Left ventricle myocardium inferior (tissue), 1 donor: ENCODE data around the gene CCSER2. TPM values are rescaled to one million over a fixed set of nuclear protein-coding genes. Genes with fewer than 3 reads are reported as not detected.
"Not testable (repeated sequence)": the region's sequence is repeated elsewhere in the genome, so short reads cannot be mapped to it uniquely, and the experiment has no call there.

Experiments used
- DNase-seq: peaks from one replicate; pipeline ENCODE4 v3.0.0-alpha.2; 2020
- H3K27ac ChIP-seq: fragments of 200-600 bp; replicated peaks from 2 replicates; pipeline ENCODE4 v1.8.0; 2021
- H3K27me3 ChIP-seq: fragments of 200-600 bp; 2 replicates; pipeline ENCODE4 v1.8.0; 2021; ENCODE audit warnings: low read depth
- H3K36me3 ChIP-seq: fragments of 200-600 bp; 2 replicates; pipeline ENCODE4 v1.8.0; 2021
- H3K4me1 ChIP-seq: fragments of 200-600 bp; 2 replicates; pipeline ENCODE4 v1.8.0; 2021
- H3K4me3 ChIP-seq: fragments of 200-600 bp; 2 replicates; pipeline ENCODE4 v1.8.0; 2021; ENCODE audit warnings: mild to moderate bottlenecking, moderate library complexity
- H3K9me3 ChIP-seq: fragments of 200-600 bp; replicated peaks from 2 replicates; pipeline ENCODE4 v1.8.0; 2021
- intact Hi-C: fragments of 100-400 bp; cut with micrococcal nuclease; formaldehyde crosslinking; loops from one replicate; pipeline ENCODE4 v1.11.0; 2022
- total RNA-seq: library from RNA; stranded (reverse); fragmentation: NEBNext Ultra II Directional; extraction: Animal tissue kit (Norgen Biotek cat#: 25700); gene quantifications from one replicate; pipeline ENCODE4 v1.2.1, GENCODE V29; 2021
- TF ChIP-seq, protein P1 (sequence below): fragments of 200-600 bp; IDR thresholded peaks from 2 replicates; pipeline ENCODE4 v1.8.0; 2021; ENCODE audit warnings: antibody characterized with exemption, mild to moderate bottlenecking, borderline replicate concordance
- donor health status: DM: no; HTN: yes; CAD: no; lungs with severe emphysema.

The CCSER2 gene
- total RNA-seq, 1 donor from 2014 or later = 175 TPM

DNA sequence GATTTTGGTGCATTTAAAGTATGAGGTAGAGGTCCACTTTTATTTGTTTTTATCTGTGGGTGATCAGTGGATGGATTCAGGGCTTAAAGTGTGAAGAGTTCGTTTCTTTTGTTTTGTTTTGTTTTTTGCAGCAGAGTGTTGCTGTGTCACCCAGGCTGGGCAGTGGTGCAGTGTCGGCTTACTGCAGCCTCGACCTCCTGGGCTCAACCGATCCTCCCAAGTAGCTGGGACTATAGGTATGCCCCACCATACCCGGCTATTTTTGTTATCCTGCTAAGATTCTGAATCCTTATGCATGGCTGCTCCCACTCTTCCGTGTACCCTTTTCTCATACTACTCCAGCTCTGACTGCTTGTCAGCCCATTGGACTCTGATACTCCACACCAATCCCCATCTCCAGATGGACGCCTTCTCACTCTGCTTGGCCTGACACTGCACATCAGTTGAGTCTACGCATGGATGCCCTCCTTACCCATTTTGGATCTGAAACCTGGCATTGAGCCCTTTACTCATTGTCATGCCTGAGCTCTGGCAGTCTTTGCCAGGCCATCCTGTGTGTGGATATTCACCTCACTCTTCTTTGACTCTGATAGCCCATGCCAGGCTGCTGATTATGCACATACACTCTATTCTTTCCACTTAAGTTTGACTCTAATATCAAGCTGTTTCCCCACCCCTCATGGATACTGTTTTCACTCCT lies 119.5 kb downstream of the CCSER2 start:
- Histone ChIP-seq H3K27me3 (no peaks in the 10 kb centered on the region), H3K4me1 (peaks cover 13% of the 10 kb centered on the region), H3K4me3 (no peak overlapping the region), H3K9me3 (no peaks in the 10 kb centered on the region), H3K27ac (no peak overlapping the region), H3K36me3 (peaks cover 18% of the 10 kb centered on the region)
- TF ChIP-seq, protein P1, sequence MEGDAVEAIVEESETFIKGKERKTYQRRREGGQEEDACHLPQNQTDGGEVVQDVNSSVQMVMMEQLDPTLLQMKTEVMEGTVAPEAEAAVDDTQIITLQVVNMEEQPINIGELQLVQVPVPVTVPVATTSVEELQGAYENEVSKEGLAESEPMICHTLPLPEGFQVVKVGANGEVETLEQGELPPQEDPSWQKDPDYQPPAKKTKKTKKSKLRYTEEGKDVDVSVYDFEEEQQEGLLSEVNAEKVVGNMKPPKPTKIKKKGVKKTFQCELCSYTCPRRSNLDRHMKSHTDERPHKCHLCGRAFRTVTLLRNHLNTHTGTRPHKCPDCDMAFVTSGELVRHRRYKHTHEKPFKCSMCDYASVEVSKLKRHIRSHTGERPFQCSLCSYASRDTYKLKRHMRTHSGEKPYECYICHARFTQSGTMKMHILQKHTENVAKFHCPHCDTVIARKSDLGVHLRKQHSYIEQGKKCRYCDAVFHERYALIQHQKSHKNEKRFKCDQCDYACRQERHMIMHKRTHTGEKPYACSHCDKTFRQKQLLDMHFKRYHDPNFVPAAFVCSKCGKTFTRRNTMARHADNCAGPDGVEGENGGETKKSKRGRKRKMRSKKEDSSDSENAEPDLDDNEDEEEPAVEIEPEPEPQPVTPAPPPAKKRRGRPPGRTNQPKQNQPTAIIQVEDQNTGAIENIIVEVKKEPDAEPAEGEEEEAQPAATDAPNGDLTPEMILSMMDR = no peak
- intact Hi-C loops = no loop called here
- DNase-seq = no peak

DNA sequence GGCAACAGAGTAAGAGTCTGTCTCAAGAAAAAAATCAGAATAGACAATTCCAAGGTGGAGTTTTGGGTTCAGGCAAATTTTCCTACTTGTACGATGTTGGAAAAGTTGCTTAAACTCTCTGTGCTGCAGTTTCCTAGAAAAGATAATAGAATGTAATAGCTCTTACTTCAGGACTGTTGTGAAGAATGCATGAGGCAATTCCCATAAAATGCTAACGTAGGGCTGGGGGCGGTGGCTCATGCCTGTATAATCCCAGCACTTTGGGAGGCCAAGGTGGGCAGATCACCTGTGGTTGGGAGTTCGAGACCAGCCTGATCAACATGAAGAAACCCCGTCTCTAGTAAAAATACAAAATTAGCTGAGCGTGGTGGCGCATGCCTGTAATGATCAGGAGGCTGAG lies 121.0 kb downstream of the CCSER2 start:
- DNase-seq, H3K27ac ChIP-seq, intact Hi-C loops, H3K36me3 ChIP-seq, H3K27me3 ChIP-seq, H3K9me3 ChIP-seq, H3K4me3 ChIP-seq: not testable (repeated sequence)
- peaks cover 13% of the 10 kb centered on the region for H3K4me1 ChIP-seq

DNA sequence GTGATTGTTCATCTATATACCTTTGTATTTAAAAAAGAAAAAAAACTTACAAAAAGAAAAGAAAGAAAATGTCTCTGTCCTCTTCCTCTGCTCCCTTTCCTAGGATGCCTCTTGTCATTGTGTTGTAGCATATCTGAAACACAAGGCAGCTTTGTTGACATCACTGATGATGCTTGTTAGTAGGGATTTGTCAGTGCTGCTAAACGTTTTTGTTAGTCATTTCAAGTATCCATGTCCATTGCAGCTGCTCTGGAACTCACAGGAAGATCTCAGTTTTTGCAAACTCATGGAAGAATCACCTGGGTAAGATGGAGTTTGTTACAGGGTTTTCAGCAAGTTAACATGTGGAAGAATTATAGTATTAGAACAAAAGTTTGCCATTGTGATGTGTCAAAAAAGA lies 123.6 kb downstream of the CCSER2 start:
- Histone ChIP-seq H3K27me3 (no peaks in the 10 kb centered on the region), H3K4me3 (no peak overlapping the region), H3K27ac (no peak overlapping the region), H3K36me3 (peaks cover 4% of the 10 kb centered on the region), H3K9me3 (no peaks in the 10 kb centered on the region), H3K4me1 (peaks cover 17% of the 10 kb centered on the region)
- TF ChIP-seq, protein P1 = no peak
- intact Hi-C loops = no loop called here
- no peak for DNase-seq

DNA sequence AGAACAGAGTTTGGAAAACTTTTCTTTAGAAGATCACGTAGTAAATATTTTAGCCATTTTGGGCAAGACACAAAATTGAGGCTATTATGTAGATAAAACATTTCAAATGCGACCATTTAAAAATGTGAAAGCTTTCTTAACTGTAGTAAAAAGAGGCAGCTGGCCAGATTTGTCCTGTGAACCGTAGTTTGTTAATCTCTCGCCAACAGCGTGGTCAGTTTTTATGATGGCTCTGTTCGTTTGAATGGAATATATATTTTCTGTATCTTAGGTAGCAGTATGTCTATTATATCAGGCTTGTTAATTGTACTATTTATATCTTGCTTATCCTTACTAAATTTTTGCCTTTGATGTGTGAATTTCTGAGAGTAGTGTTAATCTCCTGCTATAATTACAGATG lies 124.9 kb downstream of the CCSER2 start:
- DNase-seq = no peak
- peaks cover 10% of the 10 kb centered on the region for H3K4me1 ChIP-seq
- TF ChIP-seq, protein P1 = no peak
- H3K36me3 ChIP-seq = peaks cover under 1% of the 10 kb centered on the region
- no peaks in the 10 kb centered on the region for H3K27me3 ChIP-seq
- intact Hi-C loops = no loop called here
- no peaks in the 10 kb centered on the region for H3K9me3 ChIP-seq
- no peak overlapping the region for H3K27ac ChIP-seq
- no peak overlapping the region for H3K4me3 ChIP-seq

DNA sequence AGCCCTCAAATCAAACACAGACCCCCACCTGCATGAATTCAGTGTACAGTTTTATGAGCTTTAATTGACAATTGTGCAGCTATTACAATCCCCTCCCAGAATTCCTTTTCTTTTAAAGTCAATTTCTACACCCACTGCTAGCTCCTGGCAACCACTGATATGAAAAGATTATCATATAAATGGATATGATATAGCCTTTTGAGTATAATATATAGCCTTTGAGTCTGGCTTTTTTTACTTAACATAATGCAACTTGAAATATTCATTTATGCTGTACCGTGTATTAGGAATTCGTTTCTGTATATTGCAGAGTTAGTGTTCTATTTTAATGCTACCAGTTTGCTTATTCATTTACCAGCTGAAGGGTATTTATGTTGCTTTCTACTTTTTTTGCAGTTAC lies 127.7 kb downstream of the CCSER2 start:
- Histone ChIP-seq H3K4me1 (peaks cover 4% of the 10 kb centered on the region), H3K27ac (no peak overlapping the region), H3K36me3 (peaks cover 13% of the 10 kb centered on the region), H3K4me3 (no peak overlapping the region), H3K27me3 (no peaks in the 10 kb centered on the region), H3K9me3 (peaks cover 12% of the 10 kb centered on the region)
- TF ChIP-seq, protein P1 = no peak
- DNase-seq = no peak
- intact Hi-C loops = no loop called here

DNA sequence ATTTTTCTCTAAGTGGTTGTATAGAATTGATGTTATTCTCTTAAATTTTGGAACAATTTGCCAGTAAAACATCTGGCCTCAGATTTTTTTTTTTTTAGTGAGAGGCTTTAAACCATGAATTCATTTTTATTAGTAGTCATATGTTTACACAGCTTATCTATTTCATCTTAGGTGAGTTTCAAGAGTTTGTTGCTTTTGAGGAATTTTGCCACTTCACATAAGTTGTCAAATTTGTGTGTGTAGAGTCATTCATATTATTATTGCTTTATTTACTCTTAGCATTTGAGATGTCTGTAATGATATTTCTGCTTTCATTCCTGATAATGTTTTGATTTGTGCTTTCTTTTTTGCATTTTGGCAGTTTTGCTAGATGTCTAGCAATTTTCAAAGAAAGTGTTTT lies 132.1 kb downstream of the CCSER2 start:
- peaks cover 23% of the 10 kb centered on the region for H3K4me1 ChIP-seq
- no peak overlapping the region for H3K4me3 ChIP-seq
- H3K27me3 ChIP-seq = no peaks in the 10 kb centered on the region
- TF ChIP-seq, protein P1 = no peak
- H3K27ac ChIP-seq = no peak overlapping the region
- DNase-seq = no peak
- intact Hi-C loops = no loop called here
- peaks cover 12% of the 10 kb centered on the region for H3K9me3 ChIP-seq
- peaks cover 23% of the 10 kb centered on the region for H3K36me3 ChIP-seq
